LNCAP (cell line): ENCODE results near the gene ZNF888.

Source experiments
- TF ChIP-seq, protein P1 (sequence below): fragments of 450-650 bp; IDR thresholded peaks from 2 replicates; pipeline ENCODE4 v1.5.1; 2017; ENCODE audit warnings: mild to moderate bottlenecking

Gene ZNF888

DNA sequence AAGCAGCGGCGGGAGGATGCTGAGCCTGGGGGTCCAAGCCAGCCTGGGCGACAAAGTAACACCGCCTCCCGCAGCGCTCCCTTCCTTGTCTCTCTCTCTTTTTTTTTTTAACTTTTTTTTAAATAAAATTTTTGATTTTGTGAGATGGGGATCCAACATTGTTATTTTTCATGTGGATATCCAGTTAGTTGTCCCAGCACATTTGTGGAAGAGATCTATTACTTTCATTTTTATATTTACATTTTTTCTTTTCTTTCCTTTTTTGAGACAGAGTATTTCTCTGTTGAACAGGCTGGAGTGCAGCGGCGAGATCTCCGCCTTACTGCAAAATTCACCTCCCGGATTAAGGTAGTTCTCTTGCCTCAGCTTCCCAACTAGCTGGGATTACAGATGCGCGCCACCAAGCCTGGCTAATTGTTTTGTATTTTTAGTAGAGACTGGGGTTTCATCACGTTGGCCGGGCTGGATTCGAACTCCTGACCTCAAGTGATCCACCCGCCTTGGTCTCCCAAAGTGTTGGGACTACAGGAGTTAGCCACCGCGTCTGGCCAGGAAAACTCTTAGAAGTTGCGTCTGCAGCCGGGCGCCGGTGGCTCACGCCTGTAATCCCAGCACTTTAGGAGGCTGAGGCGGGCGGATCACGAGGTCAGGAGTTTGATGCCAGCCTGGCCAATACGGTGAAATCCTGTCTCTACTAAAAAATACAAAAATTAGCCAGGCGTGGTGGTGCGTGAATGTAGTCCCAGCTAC is 20.1 kb upstream of the ZNF888 start:
- TF ChIP-seq, protein P1, sequence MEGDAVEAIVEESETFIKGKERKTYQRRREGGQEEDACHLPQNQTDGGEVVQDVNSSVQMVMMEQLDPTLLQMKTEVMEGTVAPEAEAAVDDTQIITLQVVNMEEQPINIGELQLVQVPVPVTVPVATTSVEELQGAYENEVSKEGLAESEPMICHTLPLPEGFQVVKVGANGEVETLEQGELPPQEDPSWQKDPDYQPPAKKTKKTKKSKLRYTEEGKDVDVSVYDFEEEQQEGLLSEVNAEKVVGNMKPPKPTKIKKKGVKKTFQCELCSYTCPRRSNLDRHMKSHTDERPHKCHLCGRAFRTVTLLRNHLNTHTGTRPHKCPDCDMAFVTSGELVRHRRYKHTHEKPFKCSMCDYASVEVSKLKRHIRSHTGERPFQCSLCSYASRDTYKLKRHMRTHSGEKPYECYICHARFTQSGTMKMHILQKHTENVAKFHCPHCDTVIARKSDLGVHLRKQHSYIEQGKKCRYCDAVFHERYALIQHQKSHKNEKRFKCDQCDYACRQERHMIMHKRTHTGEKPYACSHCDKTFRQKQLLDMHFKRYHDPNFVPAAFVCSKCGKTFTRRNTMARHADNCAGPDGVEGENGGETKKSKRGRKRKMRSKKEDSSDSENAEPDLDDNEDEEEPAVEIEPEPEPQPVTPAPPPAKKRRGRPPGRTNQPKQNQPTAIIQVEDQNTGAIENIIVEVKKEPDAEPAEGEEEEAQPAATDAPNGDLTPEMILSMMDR: no peak

- TF ChIP-seq, protein P1: no peak
These were observed 19.3 kb upstream of the ZNF888 start for GRCh38 chr19:52942386-52943133.

DNA sequence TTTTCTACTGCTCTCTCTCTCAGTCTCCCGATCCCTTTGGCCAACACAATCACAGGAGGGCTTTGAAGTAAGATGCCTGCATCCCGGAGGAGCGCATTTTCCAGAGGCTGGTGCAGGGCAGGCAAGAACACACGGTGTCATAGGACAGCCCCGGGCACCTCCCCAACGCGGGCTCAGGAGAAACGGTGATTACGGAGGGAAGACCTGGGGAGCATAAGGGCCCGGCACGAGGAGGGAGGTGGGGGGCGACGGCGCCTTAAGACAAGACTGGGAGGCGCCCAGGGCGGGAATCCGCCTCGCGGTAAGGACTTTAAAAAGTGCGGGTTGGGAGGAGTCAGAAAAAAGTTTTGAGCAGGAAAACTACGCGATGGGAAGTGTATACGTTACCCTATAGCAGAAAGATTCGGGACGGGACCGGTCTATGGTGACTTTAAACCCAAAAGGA is 18.7 kb upstream of the ZNF888 start:
- TF ChIP-seq, protein P1: no peak

GRCh38 chr19:52938761-52939160 is 15.5 kb upstream of the ZNF888 start:
- TF ChIP-seq, protein P1: no peak

DNA sequence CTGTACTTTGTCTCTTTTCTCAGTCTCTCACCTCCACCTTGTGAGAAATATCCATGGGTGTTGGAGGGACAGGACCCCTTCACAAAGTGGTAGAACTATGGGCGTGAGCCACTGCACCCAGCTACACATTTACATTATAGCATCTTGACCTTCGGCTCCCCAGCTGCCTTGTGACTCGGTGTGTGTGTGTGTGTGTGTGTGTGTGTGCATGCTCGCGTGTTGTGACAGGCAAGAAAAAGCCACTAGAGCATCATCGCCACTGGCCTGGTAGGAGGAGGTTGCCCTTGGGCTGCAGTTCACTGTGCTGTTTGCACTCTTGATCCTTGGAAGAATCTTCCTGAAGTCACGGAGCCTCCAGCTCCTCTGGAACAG is 13.7 kb upstream of the ZNF888 start:
- TF ChIP-seq, protein P1: no peak

GRCh38 chr19:52936151-52936953 is 13.1 kb upstream of the ZNF888 start:
- TF ChIP-seq, protein P1: no peak

DNA sequence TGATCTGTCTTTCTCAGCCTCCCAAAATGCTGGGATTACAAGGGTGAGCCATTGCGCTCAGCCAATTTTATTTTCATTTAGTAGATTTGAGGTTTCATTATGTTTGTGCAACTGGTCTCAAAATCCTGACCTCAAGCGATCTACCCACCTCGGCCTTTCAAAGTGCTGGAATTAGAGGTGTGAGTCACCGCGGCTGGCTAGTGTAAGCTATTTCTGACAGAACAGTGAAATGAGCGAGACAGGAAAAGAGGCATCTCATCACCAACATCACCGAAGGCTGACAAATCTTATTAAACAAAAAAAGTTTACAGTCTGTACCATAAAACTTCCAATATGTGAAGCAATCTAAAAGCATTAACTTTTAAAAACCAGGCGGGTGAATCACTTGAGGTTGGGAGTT is 12.2 kb upstream of the ZNF888 start:
- TF ChIP-seq, protein P1: no peak
